ENCODE measurements around the gene A2ML1. TPM values are rescaled to one million over a fixed set of nuclear protein-coding genes. Genes with fewer than 3 reads are reported as not detected.

The A2ML1 gene
- total and polyA plus RNA-seq, 2 experiments from 2014 or later, result not detected

DNA sequence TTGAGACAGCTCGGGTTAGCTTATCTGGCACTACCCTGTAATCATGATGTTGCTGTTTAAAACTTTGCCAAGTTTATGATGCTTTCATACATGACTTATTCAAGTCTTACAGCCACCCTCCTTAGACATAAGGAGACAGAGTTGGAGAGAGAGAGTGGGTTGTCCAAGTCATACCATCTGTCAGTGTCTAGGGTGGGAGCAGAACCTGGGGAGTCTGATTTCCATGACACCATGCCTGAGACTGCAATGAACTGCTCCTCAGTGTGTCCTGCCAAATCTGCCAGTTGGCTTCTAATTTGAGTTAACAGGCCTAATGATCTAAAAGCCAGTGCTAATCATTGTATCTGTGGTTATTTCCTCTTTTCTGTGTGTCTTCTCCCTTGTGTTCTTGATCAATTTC lies 48.2 kb downstream of the A2ML1 start:
- TF ChIP-seq EZH2 (IDR thresholded peaks at IDR 0.05; ENCODE audit: insufficient read depth, poor library complexity, severe bottlenecking), result no peak
- no peak for TF ChIP-seq EZH2phosphoT487 (IDR thresholded peaks at IDR 0.05; ENCODE audit: insufficient read depth, low read depth)
- Histone ChIP-seq H3K4me3 (no peak overlapping the region), H3K79me2 (ENCODE audit: insufficient read depth) (no peaks in the 10 kb centered on the region), H3K27ac (no peak overlapping the region), H3K9me2 (ENCODE audit: insufficient read depth) (no peaks in the 10 kb centered on the region), H2AFZ (no peak overlapping the region), H3F3A (ENCODE audit: insufficient read depth) (no peaks in the 10 kb centered on the region), H3K4me1 (ENCODE audit: insufficient read depth) (no peaks in the 10 kb centered on the region), H3K36me3 (ENCODE audit: low read depth) (no peaks in the 10 kb centered on the region), H3K4me2 (ENCODE audit: unreplicated experiment) (no peak overlapping the region), H3K27me3 (replicated peaks; ENCODE audit: insufficient read depth) (no peaks in the 10 kb centered on the region), H3K9me3 (ENCODE audit: low read depth) (no peaks in the 10 kb centered on the region), H3K9ac (no peak overlapping the region), H4K20me1 (ENCODE audit: insufficient read depth) (no peaks in the 10 kb centered on the region)
- WGBS, 2 experiments (ENCODE audit: low coverage in 1 of 2, low lambda C conversion rate in 2 of 2, missing lambda C conversion rate in 2 of 2), result 0 to 18% methylated on average over 1 of the region's 1 CpG
- DNase-seq, result no peak
- in situ Hi-C loops (cut with MboI), result no loop called here

DNA sequence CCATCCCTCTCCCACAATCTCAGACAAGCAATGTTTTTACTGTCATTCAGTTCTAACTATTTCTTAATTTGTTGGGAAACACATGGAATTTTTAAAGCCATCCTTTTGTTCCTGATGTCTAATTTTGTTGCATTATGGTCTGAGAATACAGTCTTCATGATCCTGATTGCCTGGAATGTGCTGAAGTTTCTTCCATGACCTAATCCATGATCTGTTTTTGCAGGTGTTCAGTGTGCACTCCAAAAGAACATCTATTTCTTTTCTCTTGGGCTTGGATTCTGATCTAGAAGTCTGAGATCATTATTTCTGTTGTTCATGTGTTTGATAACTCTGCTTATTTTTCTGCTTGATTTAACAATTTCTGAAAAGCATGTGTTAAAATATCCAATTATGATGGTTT lies 48.6 kb downstream of the A2ML1 start:
- H3K9me3 ChIP-seq (ENCODE audit: low read depth), result no peaks in the 10 kb centered on the region
- H3K36me3 ChIP-seq (ENCODE audit: low read depth), result no peaks in the 10 kb centered on the region
- H4K20me1 ChIP-seq (ENCODE audit: insufficient read depth), result no peaks in the 10 kb centered on the region
- H3K27ac ChIP-seq, result no peak overlapping the region
- no peaks in the 10 kb centered on the region for H3K4me1 ChIP-seq (ENCODE audit: insufficient read depth)
- no peak overlapping the region for H2AFZ ChIP-seq
- DNase-seq, result no peak
- no peak overlapping the region for H3K9ac ChIP-seq
- H3K27me3 ChIP-seq (replicated peaks; ENCODE audit: insufficient read depth), result no peaks in the 10 kb centered on the region
- no peaks in the 10 kb centered on the region for H3K9me2 ChIP-seq (ENCODE audit: insufficient read depth)
- H3K4me3 ChIP-seq, result no peak overlapping the region
- no peaks in the 10 kb centered on the region for H3F3A ChIP-seq (ENCODE audit: insufficient read depth)
- H3K79me2 ChIP-seq (ENCODE audit: insufficient read depth), result no peaks in the 10 kb centered on the region
- TF ChIP-seq EZH2phosphoT487 (IDR thresholded peaks at IDR 0.05; ENCODE audit: insufficient read depth, low read depth), result no peak
- TF ChIP-seq EZH2 (IDR thresholded peaks at IDR 0.05; ENCODE audit: insufficient read depth, poor library complexity, severe bottlenecking), result no peak
- no peak overlapping the region for H3K4me2 ChIP-seq (ENCODE audit: unreplicated experiment)
- in situ Hi-C loops (cut with MboI), result no loop called here

DNA sequence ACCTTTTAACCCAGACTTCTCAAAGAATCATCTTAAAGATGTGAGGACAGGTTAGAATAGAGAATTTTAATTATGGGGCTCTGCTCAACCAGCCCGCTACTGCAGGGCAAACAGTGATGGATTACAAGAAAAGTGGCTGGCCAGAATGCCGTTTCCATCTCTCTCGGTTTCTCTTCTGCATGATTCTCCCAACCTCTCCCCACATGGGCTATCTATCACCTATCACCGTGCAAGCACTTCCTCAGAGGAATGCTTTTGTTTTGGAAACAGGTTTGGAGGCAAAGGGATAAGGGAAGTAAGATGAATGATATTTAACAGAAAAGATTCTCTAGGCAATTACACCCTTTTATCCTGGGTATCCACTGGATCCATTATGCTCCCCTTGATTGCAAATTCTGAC lies 54.5 kb downstream of the A2ML1 start:
- Histone ChIP-seq H2AFZ (no peak overlapping the region), H3K9ac (no peak overlapping the region), H3K9me3 (ENCODE audit: low read depth) (no peaks in the 10 kb centered on the region), H4K20me1 (ENCODE audit: insufficient read depth) (no peaks in the 10 kb centered on the region), H3K4me2 (ENCODE audit: unreplicated experiment) (no peak overlapping the region), H3K27ac (no peak overlapping the region), H3K9me2 (ENCODE audit: insufficient read depth) (no peaks in the 10 kb centered on the region), H3K27me3 (replicated peaks; ENCODE audit: insufficient read depth) (no peaks in the 10 kb centered on the region), H3F3A (ENCODE audit: insufficient read depth) (no peaks in the 10 kb centered on the region), H3K4me3 (no peak overlapping the region), H3K79me2 (ENCODE audit: insufficient read depth) (no peaks in the 10 kb centered on the region), H3K4me1 (ENCODE audit: insufficient read depth) (no peaks in the 10 kb centered on the region), H3K36me3 (ENCODE audit: low read depth) (no peaks in the 10 kb centered on the region)
- TF ChIP-seq EZH2phosphoT487 (IDR thresholded peaks at IDR 0.05; ENCODE audit: insufficient read depth, low read depth) (no peak), EZH2 (IDR thresholded peaks at IDR 0.05; ENCODE audit: insufficient read depth, poor library complexity, severe bottlenecking) (no peak)
- no peak for DNase-seq
- WGBS, 2 experiments (ENCODE audit: low coverage in 1 of 2, low lambda C conversion rate in 2 of 2, missing lambda C conversion rate in 2 of 2), result 30 to 33% methylated on average over 4 of the region's 4 CpGs
- in situ Hi-C loops (cut with MboI), result no loop called here

DNA sequence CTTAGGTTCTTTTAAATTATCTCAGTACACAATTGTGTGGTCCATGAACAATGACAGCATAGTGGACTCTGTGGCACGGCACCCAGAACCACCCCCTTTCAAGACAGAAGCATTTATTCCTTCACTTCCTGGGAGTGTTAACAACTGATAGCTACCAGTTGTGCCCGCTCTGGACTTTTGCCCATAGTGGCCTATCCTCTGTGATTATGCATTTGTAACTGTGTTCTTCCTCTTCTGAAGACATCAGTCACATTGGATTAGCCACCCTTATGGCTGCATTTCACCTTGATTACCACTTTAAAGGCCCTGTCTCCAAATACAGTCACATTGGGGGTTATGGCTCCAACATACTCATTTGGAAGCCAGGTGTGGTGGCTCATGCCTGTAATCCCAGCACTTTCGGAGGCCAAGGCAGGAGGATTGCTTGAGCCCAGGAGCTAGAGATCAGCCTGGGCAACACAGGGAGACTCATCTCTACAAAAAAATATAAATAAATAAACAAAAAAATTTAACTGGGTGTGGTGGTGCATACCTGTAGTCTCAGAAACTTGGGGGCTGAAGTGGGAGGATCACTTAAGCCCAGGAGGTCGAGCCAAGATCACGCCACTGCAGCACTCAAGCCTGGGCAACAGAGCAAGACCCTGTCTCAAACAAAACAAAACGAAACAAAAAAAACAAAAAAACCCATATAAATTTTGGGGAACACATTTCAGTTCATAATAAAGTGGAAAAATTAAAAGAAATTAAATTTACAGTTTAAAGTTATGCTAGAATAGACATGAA lies 64.3 kb downstream of the A2ML1 start:
- H3K27me3 ChIP-seq (replicated peaks; ENCODE audit: insufficient read depth), result no peaks in the 10 kb centered on the region
- TF ChIP-seq EZH2phosphoT487 (IDR thresholded peaks at IDR 0.05; ENCODE audit: insufficient read depth, low read depth) (no peak), EZH2 (IDR thresholded peaks at IDR 0.05; ENCODE audit: insufficient read depth, poor library complexity, severe bottlenecking) (no peak)
- in situ Hi-C loops (cut with MboI), result no loop called here

More for the DNA sequence above, 64.3 kb downstream of the A2ML1 start:
- Histone ChIP-seq H3K4me2 (ENCODE audit: unreplicated experiment) (no peak overlapping the region), H3F3A (ENCODE audit: insufficient read depth) (no peaks in the 10 kb centered on the region), H4K20me1 (ENCODE audit: insufficient read depth) (no peaks in the 10 kb centered on the region), H3K9me3 (ENCODE audit: low read depth) (no peaks in the 10 kb centered on the region), H3K9ac (no peak overlapping the region), H3K4me3 (no peak overlapping the region), H3K4me1 (ENCODE audit: insufficient read depth) (no peaks in the 10 kb centered on the region), H3K9me2 (ENCODE audit: insufficient read depth) (no peaks in the 10 kb centered on the region), H2AFZ (no peak overlapping the region), H3K27ac (no peak overlapping the region), H3K79me2 (ENCODE audit: insufficient read depth) (no peaks in the 10 kb centered on the region), H3K36me3 (ENCODE audit: low read depth) (no peaks in the 10 kb centered on the region)
- WGBS, 2 experiments (ENCODE audit: low coverage in 1 of 2, low lambda C conversion rate in 2 of 2, missing lambda C conversion rate in 2 of 2), result 45 to 56% methylated on average over 6 of the region's 6 CpGs
- no peak for DNase-seq

Measured in GM23248 (cell line).